ENCODE measurements around the gene UPF1.

DNA sequence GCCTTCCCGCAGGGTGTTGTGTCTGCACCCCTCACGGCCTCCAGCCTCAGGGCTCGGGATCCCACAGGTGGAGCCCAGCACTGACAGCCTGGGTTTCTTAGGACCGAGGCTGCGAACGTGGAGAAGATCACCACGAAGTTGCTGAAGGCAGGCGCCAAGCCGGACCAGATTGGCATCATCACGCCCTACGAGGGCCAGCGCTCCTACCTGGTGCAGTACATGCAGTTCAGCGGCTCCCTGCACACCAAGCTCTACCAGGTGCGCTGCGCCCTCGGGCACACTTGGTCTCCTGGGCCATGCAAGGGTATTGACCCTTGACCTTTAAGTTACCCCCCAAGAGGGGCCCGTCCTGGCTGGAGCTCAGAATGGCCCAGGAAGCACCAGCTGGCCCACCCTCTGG lies 29.0 kb downstream of the UPF1 start:
- TF ChIP-seq POLR2AphosphoS5 (IDR thresholded peaks at IDR 0.05; ENCODE audit: low read depth, low read length) (no peak), TAF1 (IDR thresholded peaks at IDR 0.05; ENCODE audit: borderline replicate concordance, low read depth, low read length) (no peak), POLR2A (IDR thresholded peaks at IDR 0.05; ENCODE audit: low read depth, low read length) (no peak; the same call in 1 of the 2 replicates)
